ENCODE data around the gene NHLH1.

The NHLH1 gene

GRCh38 chr1:160406131-160406968 is 39.5 kb downstream of the NHLH1 start:
- Histone ChIP-seq H3K36me3 (replicated peaks in 1 of 2; ENCODE audit: control insufficient read depth in 2 of 2, insufficient read depth in 2 of 2, low read length in 2 of 2) (peaks cover 0 to 72% of the 10 kb centered on the region in 2 donors), H3K9ac (ENCODE audit: low read depth, low read length, poor library complexity) (no peak overlapping the region), H3K27ac (replicated peaks; ENCODE audit: low read length) (no peak overlapping the region)

GRCh38 chr1:160407839-160408801 is 41.2 kb downstream of the NHLH1 start:
- H3K4me1 ChIP-seq (ENCODE audit: control insufficient read depth in 2 of 2, insufficient read depth in 1 of 2, low read depth in 1 of 2, low read length in 2 of 2) = peaks cover 60 to 70% of the 10 kb centered on the region in 2 donors
- H2BK5ac ChIP-seq (ENCODE audit: low read length) = peak overlapping the region; percentile 70
- no peak overlapping the region for H3K9ac ChIP-seq (ENCODE audit: low read depth, low read length, poor library complexity)
- peaks cover 2 to 77% of the 10 kb centered on the region in 2 donors for H3K36me3 ChIP-seq (replicated peaks in 1 of 2; ENCODE audit: control insufficient read depth in 2 of 2, insufficient read depth in 2 of 2, low read length in 2 of 2)
- H3K4me3 ChIP-seq (ENCODE audit: low read length in 2 of 2) = no peak overlapping the region
- peak overlapping the region; percentile 12 for H3K23ac ChIP-seq (ENCODE audit: low read depth, low read length, poor library complexity)
- H3K14ac ChIP-seq (ENCODE audit: low read length) = no peak overlapping the region
- H3K27me3 ChIP-seq (ENCODE audit: control insufficient read depth in 3 of 3, insufficient read depth in 3 of 3, low read depth in 1 of 3, low read length in 3 of 3) = no peaks in the 10 kb centered on the region
- H3K4ac ChIP-seq (ENCODE audit: low read length) = no peak overlapping the region
- H2BK12ac ChIP-seq (ENCODE audit: low read length) = no peak overlapping the region
- H3K27ac ChIP-seq (replicated peaks; ENCODE audit: low read length) = no peak overlapping the region
- no peak overlapping the region for H2BK120ac ChIP-seq (ENCODE audit: low read depth, low read length)
- peak overlapping the region; percentile 57 for H2BK15ac ChIP-seq (ENCODE audit: low read length)
- no peak overlapping the region for H3K4me2 ChIP-seq (ENCODE audit: insufficient read depth, low read length, poor library complexity, severe bottlenecking)
- peak overlapping the region; percentile 73 for H3K18ac ChIP-seq (ENCODE audit: low read length)
- peak overlapping the region; percentile 80 for H2AK5ac ChIP-seq (ENCODE audit: low read depth, low read length)
- no peak for DNase-seq (ENCODE audit: low spot score)
- no peak overlapping the region for H4K91ac ChIP-seq (ENCODE audit: low read depth, low read length, poor library complexity)
- peaks cover 11% of the 10 kb centered on the region for H3K79me1 ChIP-seq (ENCODE audit: low read depth, low read length)
- H4K8ac ChIP-seq (ENCODE audit: low read depth, low read length) = no peak overlapping the region
- no peak overlapping the region for H2AFZ ChIP-seq (ENCODE audit: low read length)
- no CpG with 5 or more reads among the region's 12 CpGs for WGBS, 2 donors (ENCODE audit: extremely low coverage in 2 of 2, insufficient read length in 2 of 2, insufficient replicate concordance in 1 of 2)
- H3K9me3 ChIP-seq (replicated peaks in 1 of 2; ENCODE audit: control insufficient read depth in 2 of 2, insufficient read depth in 1 of 2, low read depth in 1 of 2, low read length in 2 of 2) = no peaks in the 10 kb centered on the region

More at GRCh38 chr1:160406131-160406968, 39.5 kb downstream of the NHLH1 start:
- Histone ChIP-seq H3K79me1 (ENCODE audit: low read depth, low read length) (peaks cover 11% of the 10 kb centered on the region), H4K8ac (ENCODE audit: low read depth, low read length) (no peak overlapping the region), H2AFZ (ENCODE audit: low read length) (no peak overlapping the region), H2AK5ac (ENCODE audit: low read depth, low read length) (no peak overlapping the region), H4K91ac (ENCODE audit: low read depth, low read length, poor library complexity) (no peak overlapping the region), H3K18ac (ENCODE audit: low read length) (no peak overlapping the region), H2BK5ac (ENCODE audit: low read length) (no peak overlapping the region), H3K9me3 (replicated peaks in 1 of 2; ENCODE audit: control insufficient read depth in 2 of 2, insufficient read depth in 1 of 2, low read depth in 1 of 2, low read length in 2 of 2) (no peaks in the 10 kb centered on the region), H3K23ac (ENCODE audit: low read depth, low read length, poor library complexity) (no peak overlapping the region), H2BK12ac (ENCODE audit: low read length) (no peak overlapping the region), H3K27me3 (ENCODE audit: control insufficient read depth in 3 of 3, insufficient read depth in 3 of 3, low read depth in 1 of 3, low read length in 3 of 3) (no peaks in the 10 kb centered on the region), H3K4ac (ENCODE audit: low read length) (no peak overlapping the region), H3K4me1 (ENCODE audit: control insufficient read depth in 2 of 2, insufficient read depth in 1 of 2, low read depth in 1 of 2, low read length in 2 of 2) (peaks cover 58 to 73% of the 10 kb centered on the region in 2 donors), H3K14ac (ENCODE audit: low read length) (no peak overlapping the region), H3K4me3 (ENCODE audit: low read length in 2 of 2) (no peak overlapping the region), H2BK15ac (ENCODE audit: low read length) (no peak overlapping the region), H2BK120ac (ENCODE audit: low read depth, low read length) (no peak overlapping the region), H3K4me2 (ENCODE audit: insufficient read depth, low read length, poor library complexity, severe bottlenecking) (no peak overlapping the region)
- no peak for DNase-seq (ENCODE audit: low spot score)
- WGBS, 2 donors (ENCODE audit: extremely low coverage in 2 of 2, insufficient read length in 2 of 2, insufficient replicate concordance in 1 of 2) = no CpG with 5 or more reads among the region's 15 CpGs

- Histone ChIP-seq H3K18ac (ENCODE audit: low read length) (peak overlapping the region; percentile 73), H3K4me1 (ENCODE audit: control insufficient read depth in 2 of 2, insufficient read depth in 1 of 2, low read depth in 1 of 2, low read length in 2 of 2) (peaks cover 57 to 66% of the 10 kb centered on the region in 2 donors), H3K4me3 (ENCODE audit: low read length in 2 of 2) (no peak overlapping the region), H2BK5ac (ENCODE audit: low read length) (peak overlapping the region; percentile 70), H4K8ac (ENCODE audit: low read depth, low read length) (no peak overlapping the region), H2BK120ac (ENCODE audit: low read depth, low read length) (no peak overlapping the region), H3K23ac (ENCODE audit: low read depth, low read length, poor library complexity) (no peak overlapping the region), H2BK15ac (ENCODE audit: low read length) (peak overlapping the region; percentile 91), H4K91ac (ENCODE audit: low read depth, low read length, poor library complexity) (no peak overlapping the region), H3K36me3 (replicated peaks in 1 of 2; ENCODE audit: control insufficient read depth in 2 of 2, insufficient read depth in 2 of 2, low read length in 2 of 2) (peaks cover 2 to 75% of the 10 kb centered on the region in 2 donors), H2BK12ac (ENCODE audit: low read length) (no peak overlapping the region), H3K27me3 (ENCODE audit: control insufficient read depth in 3 of 3, insufficient read depth in 3 of 3, low read depth in 1 of 3, low read length in 3 of 3) (no peaks in the 10 kb centered on the region), H3K9me3 (replicated peaks in 1 of 2; ENCODE audit: control insufficient read depth in 2 of 2, insufficient read depth in 1 of 2, low read depth in 1 of 2, low read length in 2 of 2) (no peaks in the 10 kb centered on the region), H3K14ac (ENCODE audit: low read length) (no peak overlapping the region), H3K79me1 (ENCODE audit: low read depth, low read length) (peaks cover 11% of the 10 kb centered on the region), H2AK5ac (ENCODE audit: low read depth, low read length) (peak overlapping the region; percentile 80), H3K27ac (replicated peaks; ENCODE audit: low read length) (peak overlapping the region; percentile 97), H2AFZ (ENCODE audit: low read length) (no peak overlapping the region), H3K9ac (ENCODE audit: low read depth, low read length, poor library complexity) (no peak overlapping the region), H3K4me2 (ENCODE audit: insufficient read depth, low read length, poor library complexity, severe bottlenecking) (no peak overlapping the region), H3K4ac (ENCODE audit: low read length) (no peak overlapping the region)
- DNase-seq (ENCODE audit: low spot score) = no peak
- no CpG with 5 or more reads among the region's 4 CpGs for WGBS, 2 donors (ENCODE audit: extremely low coverage in 2 of 2, insufficient read length in 2 of 2, insufficient replicate concordance in 1 of 2)
Observed at GRCh38 chr1:160408864-160409263, 42.0 kb downstream of the NHLH1 start.

Measured in neuronal stem cell (in vitro differentiated cells).